Daoy (cell line): ENCODE data around the gene CIZ1. TPM values are rescaled to one million over a fixed set of nuclear protein-coding genes. Genes with fewer than 3 reads are reported as not detected.
"Not testable (repeated sequence)": the region's sequence is repeated elsewhere in the genome, so short reads cannot be mapped to it uniquely, and the experiment has no call there.

Experiments
- DNase-seq: peaks from one replicate; pipeline ENCODE4 v3.0.0-alpha.2; 2015; ENCODE audit warnings: low read depth
- total RNA-seq: library from RNA; depleted of rRNA; stranded (reverse); fragments of >200 nt; shearing (Covaris generic); gene quantifications from 2 replicates; pipeline ENCODE4 v1.2.3, GENCODE V29; 2014; rRNA removed

The CIZ1 gene, protein sequence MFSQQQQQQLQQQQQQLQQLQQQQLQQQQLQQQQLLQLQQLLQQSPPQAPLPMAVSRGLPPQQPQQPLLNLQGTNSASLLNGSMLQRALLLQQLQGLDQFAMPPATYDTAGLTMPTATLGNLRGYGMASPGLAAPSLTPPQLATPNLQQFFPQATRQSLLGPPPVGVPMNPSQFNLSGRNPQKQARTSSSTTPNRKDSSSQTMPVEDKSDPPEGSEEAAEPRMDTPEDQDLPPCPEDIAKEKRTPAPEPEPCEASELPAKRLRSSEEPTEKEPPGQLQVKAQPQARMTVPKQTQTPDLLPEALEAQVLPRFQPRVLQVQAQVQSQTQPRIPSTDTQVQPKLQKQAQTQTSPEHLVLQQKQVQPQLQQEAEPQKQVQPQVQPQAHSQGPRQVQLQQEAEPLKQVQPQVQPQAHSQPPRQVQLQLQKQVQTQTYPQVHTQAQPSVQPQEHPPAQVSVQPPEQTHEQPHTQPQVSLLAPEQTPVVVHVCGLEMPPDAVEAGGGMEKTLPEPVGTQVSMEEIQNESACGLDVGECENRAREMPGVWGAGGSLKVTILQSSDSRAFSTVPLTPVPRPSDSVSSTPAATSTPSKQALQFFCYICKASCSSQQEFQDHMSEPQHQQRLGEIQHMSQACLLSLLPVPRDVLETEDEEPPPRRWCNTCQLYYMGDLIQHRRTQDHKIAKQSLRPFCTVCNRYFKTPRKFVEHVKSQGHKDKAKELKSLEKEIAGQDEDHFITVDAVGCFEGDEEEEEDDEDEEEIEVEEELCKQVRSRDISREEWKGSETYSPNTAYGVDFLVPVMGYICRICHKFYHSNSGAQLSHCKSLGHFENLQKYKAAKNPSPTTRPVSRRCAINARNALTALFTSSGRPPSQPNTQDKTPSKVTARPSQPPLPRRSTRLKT
- 35.8 and 36.2 TPM in 2 replicates for total RNA-seq

DNA sequence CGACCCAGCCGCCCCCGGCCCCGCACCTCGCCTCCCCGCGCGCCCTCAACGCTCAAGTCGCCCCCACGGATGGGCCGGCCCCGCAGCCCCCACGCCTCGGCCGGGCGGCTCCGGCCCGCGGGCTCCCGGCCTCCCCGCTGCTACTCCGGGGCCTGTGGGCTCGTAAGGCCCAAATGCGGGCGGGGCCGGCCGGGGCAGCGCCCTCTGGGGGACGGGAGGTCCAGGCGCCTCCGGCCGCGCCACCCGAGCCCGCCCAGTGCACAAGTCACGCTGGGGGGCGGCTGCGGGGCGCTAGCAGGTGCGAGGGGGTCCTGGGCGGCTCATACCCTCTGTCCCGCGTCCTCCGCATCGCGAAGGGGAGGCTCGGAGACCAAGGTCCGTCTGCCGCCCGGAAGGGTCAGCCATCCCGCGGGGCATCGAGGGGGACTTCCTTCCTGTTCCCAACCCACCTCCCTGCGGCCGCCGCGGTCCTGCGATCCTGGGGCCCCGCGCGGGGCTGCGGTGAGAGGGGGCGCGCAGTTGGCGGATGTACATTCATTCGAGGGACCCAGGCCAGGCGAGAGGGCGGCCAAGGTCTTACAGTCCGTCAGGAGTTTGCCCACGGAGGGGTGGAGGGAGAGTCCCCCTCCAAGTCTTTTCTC, at the start of gene CIZ1:
TSS of gene CIZ1 (minus strand) at position 167 of the 641 bp plus-strand sequence. CDS start 715 bp downstream, outside the sequence.
- peak; percentile 89 for DNase-seq

DNA sequence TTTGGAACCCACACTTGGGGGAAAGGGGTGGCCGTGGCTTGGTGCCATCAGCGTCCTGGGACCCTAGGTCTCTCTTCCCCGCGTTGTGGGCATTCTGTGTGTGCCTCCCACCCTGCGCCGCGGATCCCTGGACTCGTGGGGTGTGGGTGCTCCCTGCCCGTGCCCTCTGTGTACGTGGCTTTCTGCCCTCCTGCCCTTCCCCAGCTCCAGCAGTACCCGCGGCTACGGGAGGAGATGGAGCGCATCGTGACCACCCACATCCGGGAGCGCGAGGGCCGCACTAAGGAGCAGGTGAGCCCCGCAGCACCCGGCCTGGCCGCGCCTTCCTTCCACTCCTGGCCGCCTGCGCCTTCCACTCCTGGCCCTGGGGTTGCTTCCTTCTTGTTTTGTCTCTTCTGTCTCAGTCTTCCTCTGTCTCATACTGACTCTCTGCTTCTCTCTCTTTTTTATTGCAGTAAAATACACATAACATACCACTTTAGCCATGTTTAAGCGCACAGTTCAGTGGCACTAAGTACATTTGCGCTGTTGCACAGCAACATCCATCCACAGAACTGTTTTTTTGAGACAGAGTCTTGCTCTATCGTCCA, 42.5 kb upstream of the CIZ1 start:
- DNase-seq, result no peak

DNA sequence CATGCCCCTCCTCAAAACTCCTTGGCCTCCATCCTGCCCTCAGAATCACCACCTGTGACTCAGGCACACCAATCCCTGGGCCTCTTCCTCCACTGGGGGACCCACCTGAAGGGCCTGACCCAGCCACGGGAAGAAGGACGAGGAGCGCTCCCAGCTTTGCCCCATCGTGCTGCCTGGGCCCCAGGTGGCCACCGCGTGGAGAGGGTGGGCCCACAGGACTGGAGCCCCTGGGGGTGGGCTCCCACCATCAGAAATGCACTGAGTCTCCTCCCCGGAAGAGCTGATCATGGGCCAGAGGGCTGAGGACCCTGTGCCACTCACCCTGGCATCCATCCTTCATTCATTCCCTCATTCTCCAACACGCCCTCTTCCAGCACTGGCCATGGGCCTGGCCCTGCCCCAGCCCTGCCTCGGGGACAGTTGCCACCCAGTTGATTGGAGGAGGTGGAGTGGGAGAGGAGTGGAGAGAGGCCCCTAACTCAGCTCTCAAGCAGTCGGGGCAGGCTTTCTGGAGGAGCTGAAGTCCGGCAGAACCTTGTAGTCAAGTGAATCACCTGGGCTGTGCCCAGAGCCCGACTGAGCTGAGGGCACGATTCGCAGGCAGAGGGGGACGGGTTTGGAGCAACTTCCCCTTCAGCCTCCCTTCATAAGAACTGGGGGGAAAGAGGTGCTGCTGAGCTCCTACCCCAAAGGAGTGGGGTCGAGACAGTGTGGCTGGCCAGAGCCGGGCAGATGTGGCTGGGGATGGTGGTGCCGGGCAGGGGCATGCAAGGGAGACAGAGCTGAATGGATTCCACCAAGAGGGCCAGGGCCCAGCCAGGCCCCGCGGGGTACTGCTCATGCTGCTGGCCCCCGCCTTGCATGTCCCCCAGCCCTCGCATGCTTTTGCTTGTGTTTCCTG, 41.4 kb upstream of the CIZ1 start:
- DNase-seq, result no peak

DNA sequence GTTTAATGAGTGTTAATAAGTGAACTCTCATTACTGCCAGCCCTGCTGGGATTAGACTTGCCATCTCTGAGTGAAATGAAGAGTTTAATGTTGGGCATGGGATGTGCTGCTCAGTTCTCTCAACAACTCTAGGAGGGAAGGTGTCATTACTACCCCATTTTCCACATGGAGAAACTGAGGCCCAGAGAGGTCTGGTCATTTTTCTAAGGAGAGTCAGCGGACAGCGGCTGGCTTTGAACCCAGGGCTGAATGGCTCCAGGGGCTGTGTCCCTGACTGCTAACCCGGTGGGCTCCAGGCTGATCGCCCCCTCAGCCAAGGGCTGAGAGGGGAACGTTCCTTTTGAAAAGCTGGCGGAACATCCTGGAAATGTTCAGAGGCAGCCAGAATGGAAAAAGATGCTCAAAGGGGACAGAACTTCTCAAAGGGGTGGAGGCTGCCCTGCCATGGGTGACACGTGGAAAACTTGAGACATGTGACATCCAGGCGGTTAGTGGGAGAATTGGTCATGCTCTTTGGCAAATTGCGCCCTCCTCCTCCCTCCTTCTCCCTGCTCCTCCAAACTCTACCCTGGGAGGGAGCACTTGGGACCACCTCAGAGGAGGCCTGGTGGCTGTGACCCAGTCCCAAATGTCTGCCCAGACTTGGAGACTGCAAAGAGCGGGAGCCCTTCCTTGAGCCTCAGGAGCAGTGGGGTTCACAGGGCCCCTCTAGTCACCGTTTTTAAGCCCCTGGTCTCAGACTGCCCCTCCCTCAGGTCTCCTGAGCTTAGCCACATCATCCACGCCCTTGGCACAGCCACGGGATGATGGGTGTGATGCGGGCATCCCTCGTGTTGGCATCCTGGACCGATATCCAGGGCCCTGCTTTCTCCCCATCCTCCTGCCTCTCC, 40.5 kb upstream of the CIZ1 start:
- DNase-seq, result no peak

DNA sequence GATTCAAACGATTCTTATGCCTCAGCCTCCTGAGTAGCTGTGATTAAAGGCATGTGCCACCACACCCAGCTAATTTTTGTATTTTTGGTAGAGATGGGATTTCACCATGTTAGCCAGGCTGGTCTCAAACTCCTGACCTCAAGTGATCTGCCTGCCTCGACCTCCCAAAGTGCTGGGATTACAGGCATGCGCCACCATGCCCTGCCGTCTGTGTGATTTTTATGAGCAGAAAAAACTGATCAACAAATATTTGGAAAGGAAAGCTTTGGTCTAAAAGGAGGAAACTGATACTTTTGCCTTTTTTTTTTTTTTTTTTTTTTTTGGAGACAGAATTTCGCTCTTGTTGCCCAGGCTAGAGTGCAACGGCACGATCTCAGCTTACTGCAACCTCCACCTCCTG, 39.5 kb upstream of the CIZ1 start:
- DNase-seq, result not testable (repeated sequence)

DNA sequence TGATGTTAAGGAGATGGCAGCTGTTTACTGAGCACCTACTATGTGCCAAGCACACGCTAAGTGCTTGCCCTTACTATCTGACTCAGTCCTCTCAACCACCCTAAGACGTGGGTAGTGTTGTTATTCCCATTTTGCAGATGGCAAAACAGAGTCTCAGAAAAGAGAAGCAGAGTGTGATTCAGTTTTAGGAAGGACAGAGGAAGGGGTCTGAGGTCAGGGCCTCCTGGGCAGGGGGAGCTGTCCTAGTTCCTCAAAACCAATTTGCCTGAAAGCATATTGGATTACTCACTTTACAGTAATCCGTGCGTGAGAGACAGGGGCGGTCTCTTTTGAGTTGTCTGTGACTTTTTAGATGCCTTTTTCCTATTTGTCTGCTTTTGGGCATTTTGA, 35.0 kb upstream of the CIZ1 start:
- no peak for DNase-seq

DNA sequence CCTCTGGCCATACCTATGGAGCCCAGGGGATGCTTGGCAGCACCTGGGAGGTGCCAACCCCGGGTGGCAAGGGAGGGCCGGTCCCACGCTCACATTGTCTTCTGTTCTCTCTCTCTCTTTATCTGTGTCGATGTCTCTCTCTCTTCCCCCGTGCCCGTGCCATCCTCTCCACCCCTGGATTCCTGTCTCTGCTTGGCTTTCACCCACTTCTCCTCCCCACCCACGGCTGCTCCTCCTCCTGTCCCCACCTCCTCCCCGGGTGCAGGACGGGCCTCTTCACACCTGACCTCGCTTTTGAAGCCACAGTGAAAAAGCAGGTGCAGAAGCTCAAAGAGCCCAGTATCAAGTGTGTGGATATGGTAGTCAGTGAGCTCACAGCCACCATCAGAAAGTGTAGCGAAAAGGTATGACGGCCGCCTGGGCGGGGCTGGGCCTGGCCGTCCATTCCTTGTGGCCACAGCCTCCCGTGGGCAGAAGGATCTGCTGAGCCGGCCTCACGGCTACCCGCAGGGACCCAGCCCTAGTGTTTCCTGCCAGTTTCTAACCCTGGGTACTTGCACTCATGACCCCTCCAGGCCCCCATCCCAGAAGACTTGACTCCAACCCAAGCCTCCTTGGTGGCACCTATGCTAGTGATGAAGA, 34.5 kb upstream of the CIZ1 start:
- DNase-seq, result no peak

DNA sequence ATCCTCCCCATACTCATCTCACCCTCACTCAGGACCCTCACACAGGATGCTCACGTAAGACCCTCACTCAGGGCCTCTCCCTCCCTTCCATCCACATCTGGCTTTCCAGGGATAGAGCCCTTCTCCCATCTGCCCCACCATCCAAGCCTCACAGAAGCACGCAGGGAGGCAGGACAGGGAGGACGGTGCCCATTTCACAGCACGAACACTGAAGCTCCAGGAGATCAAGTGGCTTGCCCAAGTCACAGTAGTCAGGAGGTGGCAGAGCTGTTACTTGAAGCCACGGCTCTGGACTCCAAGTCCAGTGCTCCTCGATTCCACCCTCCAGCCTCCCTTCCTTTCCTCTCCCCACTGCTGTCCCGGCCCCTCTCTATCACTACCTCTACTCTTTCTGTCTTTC, 33.5 kb upstream of the CIZ1 start:
- DNase-seq, result no peak

DNA sequence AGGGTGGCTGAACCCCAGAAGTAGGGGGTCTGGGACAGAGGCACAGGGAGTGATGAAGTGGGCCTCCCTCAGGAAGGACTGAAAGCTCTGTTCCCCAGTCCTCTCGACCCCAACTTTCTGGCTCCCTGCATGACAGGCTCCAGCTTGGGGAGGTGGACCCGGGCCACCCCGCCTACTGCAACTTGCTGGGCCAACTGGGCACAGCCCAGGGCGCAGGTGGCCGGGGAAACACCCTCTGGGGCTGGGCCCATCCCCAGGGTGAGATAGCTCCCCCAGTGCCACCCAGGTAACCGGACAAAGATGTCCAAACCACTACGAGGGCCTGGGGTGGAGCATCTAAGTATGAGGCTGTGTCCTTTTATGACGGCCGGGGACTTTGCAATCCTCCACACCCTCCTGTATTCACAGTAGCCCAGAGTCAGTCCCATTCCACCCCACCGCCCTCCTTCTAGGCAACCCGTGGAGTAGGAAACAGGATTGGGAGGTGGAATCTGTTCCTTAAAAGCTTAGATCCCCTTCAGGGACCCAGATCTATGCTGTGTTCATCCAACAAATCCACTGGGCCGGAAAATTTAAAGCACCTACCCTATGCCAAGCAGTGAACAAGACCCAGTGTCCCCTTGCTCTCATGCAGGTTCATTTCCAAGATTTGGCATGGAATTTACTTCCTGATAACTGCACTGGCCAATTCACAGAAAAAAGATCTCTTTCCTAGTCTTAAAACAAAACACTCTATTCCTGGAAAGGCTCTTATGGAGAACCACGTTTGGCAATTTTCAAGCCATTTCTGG, 31.7 kb upstream of the CIZ1 start:
- DNase-seq, result no peak

DNA sequence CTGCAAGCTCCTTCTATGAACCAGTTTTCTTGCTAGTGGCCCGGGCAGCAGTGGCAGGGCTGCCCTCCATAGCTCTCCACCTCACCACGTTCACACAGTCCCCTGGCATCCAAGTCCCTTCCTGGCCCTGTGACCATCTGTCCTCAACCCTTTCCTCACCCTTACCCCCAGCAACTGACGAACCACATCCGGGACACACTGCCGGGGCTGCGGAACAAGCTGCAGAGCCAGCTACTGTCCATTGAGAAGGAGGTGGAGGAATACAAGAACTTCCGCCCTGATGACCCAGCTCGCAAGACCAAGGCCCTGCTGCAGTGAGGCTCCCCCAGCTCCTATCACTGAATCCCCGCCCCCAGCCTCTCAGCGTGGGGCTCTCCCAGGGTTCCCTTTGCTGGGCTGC, 30.7 kb upstream of the CIZ1 start:
- no peak for DNase-seq

DNA sequence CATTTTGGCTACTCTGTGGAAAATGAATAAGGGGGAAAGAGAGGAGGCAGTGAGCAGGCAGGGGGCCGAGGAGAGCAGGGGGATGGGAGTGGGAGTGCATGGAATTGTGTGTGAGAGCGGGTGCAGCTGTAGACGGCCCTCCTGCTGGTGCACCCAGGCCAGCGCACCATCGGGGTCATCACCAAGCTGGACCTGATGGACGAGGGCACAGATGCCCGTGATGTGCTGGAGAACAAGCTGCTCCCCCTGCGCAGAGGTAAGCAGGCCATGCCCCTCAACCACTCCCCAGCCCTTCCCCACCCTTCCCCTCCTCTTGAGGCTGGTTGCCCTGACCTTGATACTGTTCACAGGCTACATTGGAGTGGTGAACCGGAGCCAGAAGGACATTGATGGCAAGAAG, 28.5 kb upstream of the CIZ1 start:
- DNase-seq, result no peak

DNA sequence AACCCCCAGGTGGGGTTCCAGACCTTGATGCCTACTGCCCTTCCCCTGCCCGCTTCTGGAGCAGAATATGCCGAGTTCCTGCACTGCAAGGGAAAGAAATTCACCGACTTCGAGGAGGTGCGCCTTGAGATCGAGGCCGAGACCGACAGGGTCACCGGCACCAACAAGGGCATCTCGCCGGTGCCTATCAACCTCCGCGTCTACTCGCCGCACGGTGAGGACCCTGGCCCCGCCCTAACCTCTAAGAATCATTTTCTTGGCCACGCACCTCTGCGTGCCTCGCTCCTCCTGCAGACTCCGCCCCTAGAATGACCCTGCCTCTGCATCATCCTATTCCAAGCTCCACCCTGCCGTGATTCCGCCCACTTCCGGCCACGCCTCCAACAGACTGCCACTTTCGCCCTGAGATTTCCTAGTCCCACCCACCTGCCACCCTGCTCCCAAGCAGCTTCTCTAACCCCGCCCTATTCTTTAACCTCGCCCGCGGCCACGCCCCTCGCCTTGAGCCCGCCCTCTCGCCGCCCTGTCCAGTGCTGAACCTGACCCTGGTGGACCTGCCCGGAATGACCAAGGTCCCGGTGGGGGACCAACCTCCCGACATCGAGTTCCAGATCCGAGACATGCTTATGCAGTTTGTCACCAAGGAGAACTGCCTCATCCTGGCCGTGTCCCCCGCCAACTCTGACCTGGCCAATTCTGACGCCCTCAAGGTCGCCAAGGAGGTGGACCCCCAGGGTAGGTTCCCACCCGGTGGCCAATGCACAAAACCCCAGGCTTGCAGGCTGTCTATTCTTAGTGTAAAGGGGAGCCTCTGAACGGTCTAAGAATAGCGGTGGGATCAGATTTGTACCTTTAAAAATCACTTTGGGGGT, 27.4 kb upstream of the CIZ1 start:
- peak; percentile 68 for DNase-seq

DNA sequence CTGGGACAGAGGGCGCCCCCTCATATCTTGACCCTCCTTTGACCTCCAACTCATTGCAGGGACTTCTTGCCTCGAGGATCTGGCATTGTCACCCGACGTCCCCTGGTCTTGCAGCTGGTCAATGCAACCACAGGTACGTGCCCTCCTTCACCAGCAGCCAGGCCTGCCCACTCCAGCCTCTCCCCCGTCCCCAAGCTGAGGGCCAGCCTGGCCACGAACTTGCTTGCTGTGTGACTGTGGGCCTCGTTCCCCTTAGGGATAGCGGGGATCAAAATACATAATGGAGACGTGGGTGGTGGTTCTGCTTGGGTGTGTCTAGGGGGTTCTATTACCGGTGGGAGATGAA, 26.8 kb upstream of the CIZ1 start:
- DNase-seq, result no peak

DNA sequence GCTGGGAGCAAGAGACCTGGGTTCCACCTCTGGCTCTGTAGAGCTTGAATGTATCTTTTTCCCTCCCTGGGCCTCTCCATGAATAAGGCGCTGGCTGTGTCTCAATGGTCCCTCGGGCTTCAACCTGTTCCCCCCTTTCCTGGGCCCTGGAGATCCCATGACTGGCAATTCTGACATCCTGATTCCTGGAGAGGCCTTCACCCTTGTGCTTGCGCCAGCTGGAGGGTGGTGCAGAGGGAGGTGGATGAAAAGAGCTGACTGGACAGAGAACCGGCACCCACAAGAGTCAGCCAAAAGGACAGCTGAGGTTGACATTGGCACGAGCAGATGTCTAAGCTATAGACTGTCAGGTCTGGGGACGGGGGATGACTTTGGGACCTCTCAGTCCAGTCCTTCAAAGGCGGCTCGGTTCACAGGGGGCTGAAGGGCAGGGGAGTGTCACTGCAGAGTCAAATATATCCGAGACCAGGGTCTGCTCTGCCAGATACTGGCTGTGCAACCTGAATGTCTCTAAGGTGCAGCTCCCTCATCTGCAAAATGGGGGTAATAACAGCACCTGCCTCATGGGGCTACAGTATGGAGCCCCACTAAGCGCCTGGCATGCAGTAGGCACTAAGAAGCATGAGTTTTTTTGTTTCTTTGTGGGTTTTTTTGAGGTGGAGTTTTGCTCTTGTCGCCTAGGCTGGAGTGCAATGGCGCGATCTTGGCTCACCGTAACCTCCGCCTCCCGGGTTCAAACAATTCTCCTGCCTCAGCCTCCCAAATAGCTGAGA, 25.6 kb upstream of the CIZ1 start:
- no peak for DNase-seq

DNA sequence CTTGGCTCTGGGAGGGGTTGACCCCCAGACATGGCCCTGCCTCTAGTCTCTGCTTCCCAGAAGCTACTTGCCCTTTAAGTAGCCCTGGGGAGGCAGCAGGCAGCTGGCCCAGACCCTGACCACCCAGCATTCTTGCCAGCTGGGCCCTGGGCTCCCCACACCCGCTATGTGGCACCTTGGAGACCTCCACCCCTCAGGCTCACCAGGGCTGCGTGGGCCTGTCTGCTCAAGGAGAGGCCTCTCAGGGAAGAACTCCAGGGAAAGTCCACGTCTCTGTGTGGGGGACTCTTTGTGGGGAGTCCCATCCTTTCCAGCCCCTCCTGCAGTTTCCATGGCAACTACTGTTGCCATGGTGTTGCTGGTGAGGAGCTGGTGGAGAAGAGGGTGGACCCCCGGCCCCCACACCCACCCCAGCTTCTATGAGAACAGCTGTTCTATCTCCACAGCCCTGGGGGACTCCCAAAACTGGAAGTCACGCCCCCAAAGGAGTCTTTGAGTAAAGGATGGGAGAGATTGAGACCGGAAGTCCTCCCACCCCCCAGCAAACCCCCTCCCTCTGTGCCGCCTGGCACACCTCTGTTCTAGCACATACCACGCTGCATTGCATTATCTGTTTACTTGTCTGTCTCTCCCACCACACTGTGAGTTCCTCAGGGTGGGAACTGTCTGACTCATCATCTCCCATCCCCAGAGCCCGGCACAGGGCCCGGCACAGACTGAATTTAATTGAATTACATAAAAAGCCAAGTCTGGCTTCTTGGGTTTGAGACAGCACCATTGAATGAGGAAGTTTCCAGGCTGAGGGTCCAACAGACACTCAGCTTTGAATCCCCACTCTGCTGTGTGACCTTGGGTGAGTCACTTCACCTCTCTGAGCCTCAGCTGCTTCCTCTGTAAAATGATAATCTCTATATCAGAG, 24.4 kb upstream of the CIZ1 start:
- peak; percentile 80 for DNase-seq
